ENCODE measurements around the gene CCDC192. TPM values are rescaled to one million over a fixed set of nuclear protein-coding genes. Genes with fewer than 3 reads are reported as not detected.

Gene CCDC192
- total RNA-seq, 1 donor from 2014 or later = not detected

GRCh38 chr5:127960270-127960691, 257.1 kb downstream of the CCDC192 start:
- DNase-seq (ENCODE audit: low spot score) = no peak
- intact Hi-C loops (cut with DNase I) = loop anchor here (5.0 kb wide), 1 partner anchor 88 kb away; no protein-coding TSS in a partner anchor

DNA sequence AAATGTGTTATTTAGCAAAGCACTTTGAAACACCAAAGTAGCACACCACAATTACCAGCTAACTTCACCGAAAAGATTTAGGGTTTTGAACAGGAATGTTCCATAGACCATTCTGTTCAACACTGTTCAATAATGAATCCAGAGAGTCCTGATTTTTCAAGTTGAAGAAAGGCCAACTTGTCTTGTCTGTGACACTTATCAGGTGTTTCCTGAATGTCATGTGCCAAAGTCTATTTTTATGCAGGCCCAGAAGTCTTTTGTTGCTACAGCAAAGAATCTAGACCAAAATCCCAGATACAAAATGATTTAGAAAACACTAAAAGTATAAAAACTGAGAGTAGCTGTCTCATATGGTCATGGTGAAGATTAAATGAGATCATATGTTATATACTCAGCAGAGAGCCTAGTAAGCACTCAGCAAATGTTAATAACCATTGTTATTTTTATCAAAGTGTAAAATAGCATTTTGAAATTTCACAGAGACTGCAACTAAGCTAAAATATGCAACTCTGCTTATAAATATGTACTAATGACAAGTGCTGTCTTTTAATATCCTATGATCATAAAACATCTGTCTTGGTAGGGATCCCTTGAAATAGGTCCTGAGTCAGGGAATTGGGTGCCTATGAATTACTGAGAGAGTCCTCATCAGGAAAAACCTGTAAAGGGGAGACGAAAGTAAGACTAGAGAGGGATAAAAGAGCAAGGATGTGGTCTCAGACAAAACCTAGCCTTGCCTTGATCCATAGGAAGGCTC, 258.0 kb downstream of the CCDC192 start:
- no peak for DNase-seq (ENCODE audit: low spot score)
- intact Hi-C loops (cut with DNase I) = loop anchor here (5.0 kb wide), 1 partner anchor 89 kb away; no protein-coding TSS in a partner anchor

DNA sequence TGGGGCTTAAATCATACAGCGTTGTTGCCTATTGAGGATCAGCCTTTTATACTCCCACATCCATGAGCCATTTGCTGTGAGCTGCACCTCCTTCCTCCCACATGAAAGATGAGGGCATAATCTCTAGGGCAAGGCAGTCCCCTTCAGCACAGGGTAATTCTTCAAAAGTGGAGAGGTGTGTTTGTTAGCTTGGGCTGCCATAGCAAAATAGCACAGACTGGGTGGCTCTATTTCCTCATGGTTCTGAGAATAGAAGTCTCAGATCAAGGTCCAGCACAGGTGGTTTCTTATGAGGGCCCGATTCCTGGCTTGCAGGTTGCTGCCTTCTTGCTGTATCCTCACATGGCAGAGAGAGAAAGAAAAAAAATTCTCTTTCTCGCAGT, 258.6 kb downstream of the CCDC192 start:
- DNase-seq (ENCODE audit: low spot score) = no peak
- intact Hi-C loops (cut with DNase I) = loop anchor here (5.0 kb wide), 1 partner anchor 89 kb away; no protein-coding TSS in a partner anchor

DNA sequence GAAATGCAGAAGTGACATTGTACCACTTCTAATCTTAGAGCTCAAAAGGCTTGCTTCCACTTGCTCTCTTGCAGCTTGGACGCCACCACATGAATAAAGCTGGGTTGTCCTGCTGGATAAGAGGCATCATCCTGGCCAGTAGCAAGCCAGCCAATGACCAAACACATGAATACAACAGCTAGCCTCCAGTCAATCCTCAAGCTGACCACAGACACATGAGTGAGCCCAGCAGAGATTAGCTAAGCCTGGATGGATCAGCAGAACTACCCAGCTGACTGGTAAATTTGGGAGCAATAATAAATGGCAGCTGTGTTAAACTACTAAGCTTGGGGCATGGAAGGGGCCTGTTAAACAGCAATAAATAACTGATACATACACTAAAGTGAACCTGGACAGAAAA, 259.3 kb downstream of the CCDC192 start:
- DNase-seq (ENCODE audit: low spot score) = no peak

DNA sequence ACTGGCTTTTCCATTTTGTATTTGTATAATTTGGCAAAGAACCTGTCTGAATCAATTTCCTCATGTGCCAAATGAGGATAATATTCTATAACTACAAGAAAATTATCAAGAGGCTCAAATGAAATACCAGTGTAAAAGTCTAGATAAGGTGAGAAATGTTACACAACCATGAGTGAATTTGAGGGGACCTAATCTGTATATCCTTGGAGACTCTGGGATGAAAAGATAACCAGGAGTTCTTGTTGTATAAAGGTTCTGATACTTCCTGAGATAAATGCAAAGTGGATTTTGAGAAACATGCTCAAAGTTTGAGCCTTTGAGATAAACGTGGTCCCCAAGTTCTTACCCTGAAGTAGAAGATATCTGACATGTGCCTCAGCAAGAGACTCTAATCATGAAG, 260.0 kb downstream of the CCDC192 start:
- DNase-seq (ENCODE audit: low spot score) = no peak
- intact Hi-C loops (cut with DNase I) = loop anchor here (5.0 kb wide), 1 partner anchor 91 kb away; no protein-coding TSS in a partner anchor

More for the DNA sequence above, 259.3 kb downstream of the CCDC192 start:
- intact Hi-C loops (cut with DNase I) = loop anchor here (5.0 kb wide), 1 partner anchor 90 kb away; no protein-coding TSS in a partner anchor

DNA sequence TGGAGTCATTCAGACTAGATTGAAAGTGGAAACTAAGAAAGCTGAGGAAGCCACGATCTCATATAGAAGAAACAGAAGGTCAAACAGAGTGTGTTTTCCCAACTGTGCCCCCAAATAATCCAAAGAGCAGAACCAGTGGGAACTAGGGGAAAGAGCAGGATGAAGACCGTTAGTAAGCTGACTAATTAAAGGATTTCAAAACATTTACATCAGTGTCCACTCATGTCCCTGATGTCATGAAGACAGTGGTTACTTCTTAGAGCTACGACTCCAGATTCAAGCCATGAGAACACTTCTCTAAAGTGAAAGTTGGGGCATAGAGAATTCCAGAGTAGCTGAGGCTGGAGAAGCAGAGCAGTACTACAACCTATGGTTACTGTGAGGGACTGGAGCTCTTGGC, 260.7 kb downstream of the CCDC192 start:
- intact Hi-C loops (cut with DNase I) = loop anchor here (5.0 kb wide), 1 partner anchor 92 kb away; no protein-coding TSS in a partner anchor
- DNase-seq (ENCODE audit: low spot score) = no peak

GRCh38 chr5:127967323-127967982, 264.3 kb downstream of the CCDC192 start:
- intact Hi-C loops (cut with DNase I) = no loop called here
- DNase-seq (ENCODE audit: low spot score) = no peak

DNA sequence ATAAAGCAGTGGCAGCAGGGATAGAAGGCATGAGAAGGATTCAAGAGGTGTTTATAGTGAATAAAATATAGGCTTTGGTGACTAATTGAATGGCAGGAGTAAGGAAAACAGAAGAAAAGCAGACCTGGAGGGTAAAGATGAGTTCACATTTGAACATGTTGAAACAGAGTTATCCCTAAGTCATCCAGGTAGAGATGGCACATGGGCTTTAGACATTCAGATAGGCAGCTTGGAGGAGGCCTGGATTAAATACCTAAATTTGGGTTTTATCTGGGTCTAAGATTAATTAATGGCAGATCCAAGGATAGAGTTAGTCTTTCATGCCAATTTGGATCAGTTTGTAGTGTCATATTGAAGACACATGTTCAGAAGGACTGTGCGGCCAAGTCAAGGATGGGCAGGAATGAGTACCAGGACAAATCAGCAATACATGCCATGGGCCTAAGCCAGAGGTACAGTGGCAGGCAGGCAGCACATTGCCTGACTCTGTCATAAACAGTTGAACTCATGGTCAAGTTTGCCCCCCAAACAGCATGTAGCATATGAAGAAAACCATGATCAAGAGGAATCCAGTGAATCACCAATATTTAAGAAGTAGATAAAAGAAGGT, 264.9 kb downstream of the CCDC192 start:
- DNase-seq (ENCODE audit: low spot score) = no peak
- intact Hi-C loops (cut with DNase I) = no loop called here

DNA sequence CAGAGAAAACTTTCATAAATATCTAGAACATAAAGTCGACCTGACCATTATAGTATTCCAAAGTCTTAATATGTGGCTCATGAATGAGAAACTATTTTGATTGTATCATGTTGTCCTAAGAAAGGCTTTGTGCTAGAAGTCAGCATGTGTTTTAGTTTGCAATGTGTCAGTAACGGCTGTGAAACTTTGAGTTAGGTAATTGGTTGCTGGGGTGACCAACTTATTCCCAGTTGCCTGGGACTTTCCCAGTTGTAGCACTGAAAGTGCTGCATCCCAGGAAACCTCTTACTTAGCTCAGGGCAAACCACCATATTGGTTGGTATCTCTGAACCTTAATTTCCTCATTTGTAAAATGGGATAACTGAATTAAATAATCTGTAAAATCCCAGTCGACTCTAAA, 265.8 kb downstream of the CCDC192 start:
- DNase-seq (ENCODE audit: low spot score) = no peak
- intact Hi-C loops (cut with DNase I) = no loop called here

- DNase-seq (ENCODE audit: low spot score) = no peak
- intact Hi-C loops (cut with DNase I) = no loop called here
These were observed 266.5 kb downstream of the CCDC192 start for GRCh38 chr5:127969651-127970050.

DNA sequence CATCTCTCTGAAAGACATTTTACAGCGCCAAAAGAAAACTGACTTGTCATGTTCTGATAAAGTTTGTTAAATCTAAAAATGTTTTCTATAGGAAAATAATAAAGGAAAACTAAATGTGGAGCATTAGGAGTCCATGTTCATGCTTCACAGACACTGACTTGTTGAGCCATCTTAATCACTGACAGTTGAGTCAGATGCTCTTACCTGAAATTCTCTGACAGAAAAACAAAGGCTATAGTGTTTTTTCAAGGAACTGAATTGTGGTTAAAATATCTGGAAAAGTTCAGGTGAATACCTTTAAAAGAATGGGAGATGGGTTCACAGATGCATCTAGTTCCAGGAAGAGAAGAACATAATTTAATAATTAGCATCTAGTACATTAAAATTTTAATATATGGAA, 266.9 kb downstream of the CCDC192 start:
- intact Hi-C loops (cut with DNase I) = no loop called here
- no peak for DNase-seq (ENCODE audit: low spot score)

GRCh38 chr5:127970854-127971425, 267.7 kb downstream of the CCDC192 start:
- DNase-seq (ENCODE audit: low spot score) = no peak
- intact Hi-C loops (cut with DNase I) = no loop called here

DNA sequence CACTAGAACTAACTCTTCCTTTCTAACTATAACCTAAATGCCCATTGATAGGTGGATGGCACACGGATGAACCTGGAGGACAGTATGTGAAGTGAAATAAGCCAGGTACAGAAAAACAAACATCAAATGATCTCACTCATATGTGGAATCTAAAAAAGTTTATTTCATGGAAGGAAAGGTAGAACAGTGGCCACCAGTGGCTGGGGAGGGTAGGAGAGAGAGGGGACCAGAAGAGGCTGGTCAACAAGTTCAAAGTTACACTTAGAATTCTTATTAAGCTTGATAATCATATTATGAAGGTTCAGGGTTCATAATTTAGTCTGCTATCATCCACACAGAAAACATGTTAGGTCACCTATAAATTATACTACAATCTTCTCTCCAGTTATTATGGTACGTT, 272.8 kb downstream of the CCDC192 start:
- intact Hi-C loops (cut with DNase I) = no loop called here
- DNase-seq (ENCODE audit: low spot score) = no peak

- intact Hi-C loops (cut with DNase I) = no loop called here
- no peak for DNase-seq (ENCODE audit: low spot score)
These were observed 273.3 kb downstream of the CCDC192 start for GRCh38 chr5:127976525-127976924.

DNA sequence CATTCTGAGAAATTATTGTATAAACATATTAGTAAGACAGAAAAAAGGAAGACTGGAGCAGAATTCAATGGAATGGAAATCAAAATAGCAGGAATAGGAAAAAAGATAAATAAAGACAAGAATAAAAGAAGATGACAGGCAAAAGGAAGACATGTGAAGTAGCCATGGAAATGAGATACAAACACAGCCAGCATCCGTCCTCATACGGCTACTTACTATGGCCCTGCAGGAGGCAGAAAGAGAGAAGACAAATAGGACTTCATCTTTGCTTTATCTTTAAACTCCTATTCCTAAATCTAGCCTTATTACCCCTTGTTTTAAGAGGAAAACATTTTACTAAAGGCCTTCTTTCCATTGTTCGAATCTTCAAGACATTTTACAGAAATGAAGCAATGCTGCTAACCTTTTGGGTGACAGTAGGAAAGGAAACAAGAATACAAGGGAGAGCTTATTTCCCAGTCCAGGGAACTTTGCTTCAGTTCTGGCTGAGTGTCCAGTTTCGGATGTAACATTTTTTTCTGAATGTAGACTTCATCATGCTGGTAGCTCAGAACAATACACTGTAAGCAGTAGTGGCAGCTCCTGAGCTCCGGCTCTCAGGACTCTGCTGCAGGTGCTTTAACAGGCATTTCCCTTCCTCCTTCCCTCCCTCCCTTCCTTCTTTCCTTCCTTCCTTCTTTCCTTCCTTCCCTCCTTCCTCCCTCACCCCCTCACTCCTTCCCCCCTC, 274.0 kb downstream of the CCDC192 start:
- intact Hi-C loops (cut with DNase I) = no loop called here
- DNase-seq (ENCODE audit: low spot score) = no peak

- intact Hi-C loops (cut with DNase I) = no loop called here
- DNase-seq (ENCODE audit: low spot score) = no peak
These were observed 275.6 kb downstream of the CCDC192 start for GRCh38 chr5:127978738-127979300.

DNA sequence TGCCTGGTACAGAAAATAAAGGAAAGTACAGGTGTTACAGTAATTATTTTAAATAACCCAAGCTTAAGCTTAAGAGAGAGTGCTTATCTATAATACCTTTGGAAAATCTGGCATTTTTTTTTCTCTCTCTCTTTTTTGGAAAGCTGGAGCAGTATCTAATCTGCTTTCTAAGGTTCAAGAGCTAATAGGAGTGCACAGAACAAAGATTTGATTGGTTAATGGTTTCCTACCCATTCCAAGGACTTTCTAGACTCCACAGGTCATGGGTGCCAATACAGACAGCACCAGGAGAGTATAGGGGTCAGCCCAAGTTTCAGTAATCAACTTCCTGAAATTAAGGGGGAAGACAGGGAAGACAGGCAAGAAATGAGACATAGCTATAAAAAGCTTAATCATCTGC, 276.3 kb downstream of the CCDC192 start:
- DNase-seq (ENCODE audit: low spot score) = no peak
- intact Hi-C loops (cut with DNase I) = no loop called here

DNA sequence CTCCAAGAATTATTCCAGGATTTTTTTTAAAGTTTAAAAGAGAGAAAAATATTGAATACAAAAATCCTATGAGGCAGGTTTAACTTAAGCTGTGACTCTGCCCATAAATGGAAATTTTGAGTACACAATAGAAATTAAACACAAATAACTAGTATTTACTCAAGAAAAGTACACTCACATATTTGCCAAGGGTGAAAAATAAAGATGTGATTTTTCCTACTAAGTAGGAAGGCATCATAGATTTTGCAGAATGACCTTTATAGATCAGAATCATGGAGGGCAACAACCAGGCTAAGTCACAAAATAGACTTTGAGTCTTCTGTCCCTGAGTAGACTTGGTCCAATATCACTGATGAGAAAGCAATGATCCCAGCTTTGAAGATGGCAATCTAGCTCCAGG, 277.7 kb downstream of the CCDC192 start:
- intact Hi-C loops (cut with DNase I) = no loop called here
- DNase-seq (ENCODE audit: low spot score) = no peak

- no peak for DNase-seq (ENCODE audit: low spot score)
- intact Hi-C loops (cut with DNase I) = no loop called here
These were observed 278.3 kb downstream of the CCDC192 start for GRCh38 chr5:127981498-127981897.
